SK-N-DZ (cell line): ENCODE results near the gene AGRN.

Source experiments
- DNase-seq: peaks from one replicate; pipeline ENCODE4 v3.0.0-alpha.2; 2015; ENCODE audit warnings: low spot score

AGRN gene

GRCh38 chr1:1079408-1080121, 59.6 kb downstream of the AGRN start:
- DNase-seq, result peak; percentile 53

- DNase-seq, result peak; percentile 80
These were observed 60.3 kb downstream of the AGRN start for GRCh38 chr1:1080122-1080757.

GRCh38 chr1:1080951-1081310, 61.0 kb downstream of the AGRN start:
- no peak for DNase-seq

GRCh38 chr1:1081311-1082238, 61.7 kb downstream of the AGRN start:
- no peak for DNase-seq

- DNase-seq, result no peak
These were observed 62.4 kb downstream of the AGRN start for GRCh38 chr1:1082239-1082775.

- no peak for DNase-seq
These were observed 63.0 kb downstream of the AGRN start for GRCh38 chr1:1082776-1083415.

- no peak for DNase-seq
These were observed 63.8 kb downstream of the AGRN start for GRCh38 chr1:1083416-1084371.

GRCh38 chr1:1084372-1085170, 64.7 kb downstream of the AGRN start:
- no peak for DNase-seq

GRCh38 chr1:1085171-1085841, 65.4 kb downstream of the AGRN start:
- no peak for DNase-seq

GRCh38 chr1:1085911-1086841, 66.3 kb downstream of the AGRN start:
- no peak for DNase-seq

- DNase-seq, result no peak
These were observed 67.0 kb downstream of the AGRN start for GRCh38 chr1:1086911-1087341.

- DNase-seq, result no peak
These were observed 67.6 kb downstream of the AGRN start for GRCh38 chr1:1087351-1088028.

- DNase-seq, result no peak
These were observed 68.3 kb downstream of the AGRN start for GRCh38 chr1:1088029-1088800.

GRCh38 chr1:1088801-1089680, 69.1 kb downstream of the AGRN start:
- no peak for DNase-seq

GRCh38 chr1:1089731-1090423, 70.0 kb downstream of the AGRN start:
- no peak for DNase-seq
